Neural cell (in vitro differentiated cells): ENCODE measurements around the gene ACOX1.

Experiments used
- POLR2AphosphoS5 ChIP-seq: IDR thresholded peaks from 2 replicates; pipeline ENCODE4 v1.6.1; 2012
- TF ChIP-seq, protein P1 (sequence below): fragments of 450-650 bp; IDR thresholded peaks from 2 replicates; pipeline ENCODE4 v1.5.1; 2014; ENCODE audit warnings: antibody characterized with exemption, mild to moderate bottlenecking, moderate library complexity; ENCODE audit not compliant: poor library complexity, severe bottlenecking

DNA sequence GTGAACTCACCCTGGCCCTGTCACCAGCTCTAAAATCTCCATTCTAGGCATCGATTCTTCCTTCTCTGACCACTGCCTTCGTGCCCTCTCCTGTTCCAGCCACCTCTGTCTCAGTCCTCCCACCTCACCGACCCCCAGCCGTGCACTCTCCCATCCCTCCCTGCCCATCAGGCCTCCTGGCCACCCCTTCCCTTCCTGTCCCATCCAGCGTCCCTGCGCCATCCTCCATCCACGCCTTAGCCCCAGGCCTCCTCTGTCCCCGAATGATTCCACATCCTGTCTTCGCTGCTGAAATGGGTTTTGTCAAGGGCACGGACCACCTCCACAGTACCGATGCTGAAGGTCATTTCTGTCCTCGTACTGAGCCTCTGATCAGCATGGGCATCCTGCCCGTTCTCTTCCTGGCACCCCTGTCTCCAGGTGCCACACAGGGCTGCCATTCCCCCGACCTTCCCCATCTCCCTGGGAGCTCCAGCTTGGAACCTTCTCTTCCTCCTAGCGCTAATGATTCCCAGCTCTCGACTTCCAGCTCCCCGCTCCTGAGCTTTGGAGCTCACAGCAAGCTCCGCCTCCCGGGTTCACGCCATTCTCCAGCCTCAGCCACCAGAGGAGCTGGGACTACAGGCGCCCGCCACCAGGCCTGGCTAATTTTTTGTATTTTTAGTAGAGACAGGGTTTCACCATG, 84.8 kb downstream of the ACOX1 start:
- TF ChIP-seq POLR2AphosphoS5: no peak
- TF ChIP-seq, protein P1, sequence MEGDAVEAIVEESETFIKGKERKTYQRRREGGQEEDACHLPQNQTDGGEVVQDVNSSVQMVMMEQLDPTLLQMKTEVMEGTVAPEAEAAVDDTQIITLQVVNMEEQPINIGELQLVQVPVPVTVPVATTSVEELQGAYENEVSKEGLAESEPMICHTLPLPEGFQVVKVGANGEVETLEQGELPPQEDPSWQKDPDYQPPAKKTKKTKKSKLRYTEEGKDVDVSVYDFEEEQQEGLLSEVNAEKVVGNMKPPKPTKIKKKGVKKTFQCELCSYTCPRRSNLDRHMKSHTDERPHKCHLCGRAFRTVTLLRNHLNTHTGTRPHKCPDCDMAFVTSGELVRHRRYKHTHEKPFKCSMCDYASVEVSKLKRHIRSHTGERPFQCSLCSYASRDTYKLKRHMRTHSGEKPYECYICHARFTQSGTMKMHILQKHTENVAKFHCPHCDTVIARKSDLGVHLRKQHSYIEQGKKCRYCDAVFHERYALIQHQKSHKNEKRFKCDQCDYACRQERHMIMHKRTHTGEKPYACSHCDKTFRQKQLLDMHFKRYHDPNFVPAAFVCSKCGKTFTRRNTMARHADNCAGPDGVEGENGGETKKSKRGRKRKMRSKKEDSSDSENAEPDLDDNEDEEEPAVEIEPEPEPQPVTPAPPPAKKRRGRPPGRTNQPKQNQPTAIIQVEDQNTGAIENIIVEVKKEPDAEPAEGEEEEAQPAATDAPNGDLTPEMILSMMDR: no peak
